Activated CD4-positive, CD25-positive, alpha-beta regulatory T cell treated with anti-CD3 and anti-CD28 coated beads, Interleukin-2, amount 50 U/mL, for 16 hours (primary cell): ENCODE measurements around the gene ANO6.

Experiments
- DNase-seq: peaks from one replicate; pipeline ENCODE4 v3.0.0-alpha.2; 2020; ENCODE audit warnings: low read depth, low spot score

Gene ANO6

DNA sequence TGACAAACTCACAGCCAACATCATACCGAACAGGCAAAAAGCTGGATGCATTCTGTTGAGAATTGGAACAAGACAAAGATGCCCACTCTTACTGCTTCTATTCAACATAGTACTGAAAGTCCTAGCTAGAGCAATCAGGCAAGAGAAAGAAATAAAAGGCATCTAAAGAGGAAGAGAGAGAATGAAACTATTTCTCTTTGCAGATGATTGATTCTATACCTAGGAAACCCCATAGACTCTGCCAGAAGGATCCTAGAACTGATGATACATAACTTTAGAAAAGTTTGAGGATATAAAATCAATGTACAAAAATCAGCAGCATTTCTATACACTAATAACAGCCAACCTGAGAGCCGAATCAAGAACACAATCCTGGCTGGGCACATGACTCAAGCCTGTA, 6.1 kb upstream of the ANO6 start:
- no peak for DNase-seq

DNA sequence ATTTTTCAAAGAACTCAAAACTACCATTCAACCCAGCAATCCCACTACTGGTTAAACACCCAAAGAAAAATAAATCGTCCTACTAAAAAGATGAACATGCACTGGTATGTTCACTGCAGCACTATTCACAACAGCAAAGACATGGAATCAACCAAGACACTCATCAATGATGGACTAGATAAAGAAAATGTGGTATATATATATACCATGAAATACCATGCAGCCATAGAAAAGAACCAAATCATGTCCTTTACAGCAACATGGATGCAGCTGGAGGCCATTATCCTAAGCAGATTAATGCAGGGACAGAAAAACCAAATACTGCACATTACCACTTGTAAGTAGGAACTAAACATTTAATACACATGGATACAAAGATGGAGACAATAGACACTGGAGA, 3.8 kb upstream of the ANO6 start:
- DNase-seq, result no peak

DNA sequence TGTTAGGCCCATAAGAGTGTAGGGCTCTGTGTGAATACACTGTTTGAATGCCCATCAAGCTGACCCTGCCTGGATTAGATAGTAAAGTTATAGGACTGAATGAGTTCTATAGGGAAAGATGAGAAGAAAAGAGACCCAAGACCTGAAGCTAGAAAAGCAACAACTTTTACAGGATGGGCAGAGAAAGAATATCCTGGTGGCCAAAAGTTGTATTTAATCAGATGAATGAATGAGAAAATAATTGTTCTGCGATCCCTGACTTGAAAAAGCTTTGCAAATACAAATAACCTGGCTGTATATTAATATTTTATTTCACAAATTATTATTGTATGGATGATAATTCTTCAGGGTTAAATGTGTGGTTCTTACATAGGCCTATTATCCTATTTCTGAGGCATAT, 2.8 kb upstream of the ANO6 start:
- DNase-seq, result no peak

DNA sequence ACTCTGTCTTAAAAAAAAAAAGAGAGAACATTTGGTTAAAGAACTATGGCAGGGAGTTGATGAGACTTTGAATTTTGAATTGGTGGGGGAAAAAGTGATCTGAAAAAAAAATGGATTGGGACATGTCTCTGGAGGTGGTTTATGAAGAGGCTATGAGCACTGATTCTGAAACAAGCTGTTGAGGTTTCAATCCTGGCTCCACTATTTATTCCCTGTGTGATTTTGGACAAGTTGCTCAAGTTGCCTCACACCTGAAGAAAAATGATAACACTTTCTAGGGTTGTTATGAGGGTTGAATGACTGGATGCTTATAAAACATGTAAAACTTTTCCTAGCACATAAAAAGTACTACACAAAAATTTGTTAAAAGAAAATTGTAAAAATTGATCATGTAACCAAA, 1.8 kb upstream of the ANO6 start:
- DNase-seq, result no peak

DNA sequence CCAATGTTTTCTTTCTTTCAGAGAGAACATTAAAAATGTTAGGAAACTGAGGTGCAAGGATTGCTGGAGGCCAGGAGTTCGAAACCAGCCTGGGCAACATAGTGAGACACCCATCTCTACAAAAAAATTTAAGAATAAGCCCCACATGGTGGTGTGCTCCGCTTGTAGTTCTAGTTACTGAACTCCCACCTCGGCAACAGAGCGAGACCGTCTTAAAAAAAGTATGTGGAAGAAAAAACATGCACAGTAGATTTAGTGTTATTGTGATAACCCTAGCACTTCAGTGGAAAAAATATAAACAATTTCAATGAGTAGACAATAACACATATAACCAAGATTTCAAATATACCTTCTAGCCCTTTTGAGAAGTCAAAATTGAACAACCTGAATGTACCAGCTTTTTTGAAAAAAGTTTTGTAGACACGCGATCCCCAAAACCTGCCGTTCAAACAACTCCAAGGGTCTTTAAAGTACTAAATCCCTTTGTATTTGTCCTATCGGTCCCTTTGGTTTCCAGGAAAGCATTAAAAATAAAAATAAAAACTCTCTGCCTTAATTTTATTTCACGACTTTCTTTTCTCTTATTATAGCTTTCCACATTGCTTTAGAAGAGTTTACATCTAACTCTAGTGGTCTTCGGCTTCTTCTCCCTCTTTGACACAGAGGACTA, 1.0 kb upstream of the ANO6 start:
- DNase-seq, result no peak

DNA sequence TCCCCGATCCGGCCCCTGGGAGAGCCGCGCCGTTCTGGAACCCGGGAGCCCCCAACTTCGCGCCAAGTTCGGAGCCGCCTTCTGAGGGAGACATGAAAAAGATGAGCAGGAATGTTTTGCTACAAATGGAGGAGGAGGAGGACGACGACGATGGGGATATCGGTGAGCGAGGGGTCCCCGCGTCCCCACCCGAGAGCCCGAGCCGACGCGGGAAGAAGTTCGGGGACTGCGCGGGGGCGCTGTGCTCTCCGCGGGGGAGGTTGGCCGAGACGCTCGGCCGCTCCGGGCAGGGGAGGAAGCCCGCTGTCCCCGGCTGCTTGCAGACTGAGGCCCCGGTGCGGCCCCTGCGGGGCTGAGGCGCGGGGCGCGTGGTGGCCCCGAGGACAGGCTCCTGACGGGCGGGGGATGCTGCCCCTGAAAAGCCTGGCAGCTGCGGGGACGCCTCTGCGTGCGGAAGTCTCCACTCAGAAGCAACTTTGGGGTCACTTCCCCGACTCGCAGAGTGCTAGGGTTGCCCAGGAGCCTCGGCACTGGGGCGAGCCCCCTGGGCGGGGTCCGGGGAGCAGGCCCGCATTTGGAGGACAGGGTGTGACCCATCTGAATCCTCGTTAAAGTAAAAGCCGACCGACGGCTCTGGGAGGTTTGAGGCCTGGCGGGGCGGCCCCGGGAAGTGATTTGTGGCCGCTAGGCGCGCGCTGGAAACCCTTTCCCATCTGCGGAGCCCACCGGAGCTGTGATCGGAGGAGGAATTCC, 511 bp downstream of the ANO6 start:
- peak; percentile 10 for DNase-seq

DNA sequence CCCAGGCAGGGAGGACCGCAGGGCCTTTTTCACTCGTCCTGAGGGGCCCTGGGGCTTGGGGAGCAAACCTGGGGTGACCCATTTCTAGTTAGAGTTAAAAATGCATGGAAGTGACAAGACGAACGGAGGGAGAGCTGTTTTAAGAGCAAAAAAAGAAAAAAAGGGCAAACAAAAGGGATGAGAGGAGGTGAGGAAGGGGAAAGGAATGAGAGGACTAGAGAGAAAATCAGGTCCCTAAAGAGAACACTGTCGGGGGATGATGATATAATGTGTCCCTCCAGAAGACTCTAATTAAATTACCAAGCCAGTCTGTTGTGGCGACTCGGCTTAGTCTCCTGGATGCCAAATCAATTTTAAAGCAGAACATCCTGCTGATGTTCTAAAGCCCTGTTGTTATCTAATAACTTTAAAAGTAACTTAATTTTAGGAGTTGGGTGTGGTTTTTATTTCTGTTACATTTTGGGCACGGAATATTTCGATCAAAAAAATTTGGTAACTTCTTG, 1.1 kb downstream of the ANO6 start:
- no peak for DNase-seq

DNA sequence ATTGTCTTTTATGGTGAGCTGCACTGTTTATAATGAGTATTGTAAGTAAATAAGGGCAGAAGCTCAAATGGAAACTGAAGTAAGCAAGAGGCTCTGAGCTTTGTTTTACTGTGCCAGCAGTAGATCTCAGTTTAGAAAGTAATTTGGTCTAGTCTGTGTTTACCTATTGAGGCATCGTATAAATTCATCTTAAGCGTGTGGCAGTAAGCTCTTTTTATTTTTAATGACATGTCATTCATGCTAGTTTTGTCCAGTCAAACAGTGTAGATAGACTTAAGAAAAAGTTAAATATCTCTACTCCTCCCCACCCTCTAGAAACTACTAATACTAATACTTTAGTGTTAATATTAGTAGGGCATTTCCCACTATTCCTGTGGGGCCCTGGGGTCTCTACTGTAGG, 2.0 kb downstream of the ANO6 start:
- no peak for DNase-seq

DNA sequence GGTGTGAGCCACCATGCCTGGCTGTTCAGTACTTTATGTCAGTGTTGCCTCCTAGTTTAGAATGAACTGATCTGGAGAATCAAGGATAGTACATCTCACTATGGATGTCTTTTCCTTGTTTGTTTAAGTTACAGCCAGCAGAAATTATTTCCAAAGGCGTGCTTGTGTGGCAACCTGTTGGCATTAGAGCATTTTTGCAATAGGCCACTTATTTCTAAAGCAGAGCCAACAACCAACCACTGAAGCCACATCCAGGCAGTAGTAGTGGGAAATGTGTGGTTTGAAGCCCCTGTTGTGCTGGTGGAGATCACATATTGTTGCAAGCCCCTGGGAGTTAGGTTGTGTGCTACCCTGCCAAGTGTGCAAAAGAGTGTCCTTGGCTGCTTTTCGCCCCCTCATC, 3.7 kb downstream of the ANO6 start:
- no peak for DNase-seq

DNA sequence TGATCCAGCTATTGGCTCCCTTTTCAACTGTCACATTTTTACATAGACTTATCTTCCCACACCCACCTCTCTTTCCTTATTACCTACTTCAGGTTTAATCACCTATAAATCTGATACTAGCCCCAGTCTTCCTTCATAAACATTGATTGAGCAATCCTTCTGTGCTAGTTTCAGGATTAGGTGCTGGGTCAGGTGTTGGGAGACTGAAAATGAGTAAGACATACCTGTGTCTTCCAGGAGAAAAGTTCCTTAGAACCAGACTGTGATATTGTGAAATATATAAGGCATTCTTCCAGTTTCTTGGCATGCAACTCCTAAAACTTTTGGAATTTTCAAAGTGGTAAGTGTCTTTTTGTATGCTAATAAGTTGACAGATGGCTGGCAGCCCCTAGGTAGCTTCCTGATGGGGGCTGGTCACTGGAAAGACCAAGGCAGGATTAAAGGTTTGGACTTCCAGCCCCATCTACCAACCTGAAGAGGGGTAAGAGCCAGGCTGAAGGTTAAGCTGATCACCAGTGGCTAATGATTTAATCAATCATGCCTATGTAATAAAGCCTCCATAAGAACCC, 4.6 kb downstream of the ANO6 start:
- no peak for DNase-seq

DNA sequence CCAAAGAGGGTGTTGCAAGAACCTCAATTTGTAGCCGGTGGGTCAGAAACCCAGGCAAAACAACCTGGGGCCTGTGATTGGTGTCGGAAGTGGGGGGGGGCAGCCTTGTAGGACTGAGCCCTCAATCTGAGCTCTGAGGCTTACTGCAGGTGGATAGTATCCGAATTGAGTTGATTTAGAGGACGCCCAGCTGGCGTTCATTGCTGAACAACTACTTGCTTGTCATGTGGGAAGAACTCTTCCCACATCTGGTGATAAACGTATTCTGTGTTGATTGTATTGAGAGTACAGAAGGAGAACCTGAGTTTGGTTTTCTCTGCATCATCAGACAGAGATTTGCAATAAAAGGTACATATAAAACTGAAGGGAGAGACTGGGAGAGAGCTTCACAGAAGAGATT, 5.1 kb downstream of the ANO6 start:
- DNase-seq, result no peak

DNA sequence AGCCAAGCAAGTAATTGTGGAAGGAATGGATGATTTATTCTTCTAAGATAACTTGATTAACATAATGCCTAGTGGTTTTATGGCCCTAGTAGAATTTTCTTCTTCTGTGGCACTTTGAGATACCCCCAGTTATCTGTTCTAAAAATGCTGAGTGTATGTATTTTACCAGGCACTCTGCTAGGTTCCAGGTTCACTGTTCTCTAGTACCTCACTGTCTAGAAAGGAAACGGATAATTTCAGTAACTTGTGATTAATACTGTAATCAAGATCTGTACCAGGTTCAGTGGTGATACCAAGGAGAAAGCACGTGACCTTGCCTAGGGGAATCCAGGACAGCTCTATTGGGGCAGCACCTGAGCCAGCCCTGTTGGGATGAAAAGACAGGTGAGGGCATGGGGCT, 8.0 kb downstream of the ANO6 start:
- no peak for DNase-seq

DNA sequence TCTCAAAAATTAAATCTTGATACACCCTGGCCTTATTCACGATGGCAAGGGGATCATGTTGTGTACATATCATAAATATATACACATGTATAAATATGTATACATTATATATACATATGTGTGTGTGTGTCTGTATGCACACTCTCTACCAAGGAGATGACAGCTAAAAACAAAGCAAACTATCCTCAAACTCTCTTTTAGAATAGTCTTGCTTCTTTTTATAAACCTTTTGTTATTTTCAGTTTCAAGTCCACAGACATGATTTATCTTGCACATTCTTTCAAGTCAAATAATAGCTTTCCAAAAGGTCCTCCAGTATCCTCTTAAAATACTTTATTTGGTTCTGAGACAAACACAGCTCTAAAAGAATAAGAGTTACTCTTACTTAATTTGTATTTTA, 8.4 kb downstream of the ANO6 start:
- DNase-seq, result no peak

DNA sequence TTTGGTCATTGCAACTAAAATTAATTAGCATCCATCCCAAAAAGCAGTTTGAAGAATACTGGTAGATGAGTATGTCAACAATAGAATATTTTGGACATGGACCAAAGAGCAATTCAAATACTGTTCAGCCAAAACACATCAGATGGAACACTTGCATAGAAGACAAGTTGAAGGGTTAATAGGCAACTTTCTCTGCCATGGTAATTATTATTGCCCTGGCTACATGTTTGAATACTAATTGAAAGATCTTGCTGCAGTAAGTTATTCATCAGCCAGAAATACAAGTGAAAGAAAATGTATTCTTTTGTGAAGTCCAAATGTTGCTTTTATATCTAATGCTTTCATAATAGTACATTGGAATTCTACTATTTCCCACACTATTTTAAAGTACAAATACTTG, 10.1 kb downstream of the ANO6 start:
- DNase-seq, result no peak

DNA sequence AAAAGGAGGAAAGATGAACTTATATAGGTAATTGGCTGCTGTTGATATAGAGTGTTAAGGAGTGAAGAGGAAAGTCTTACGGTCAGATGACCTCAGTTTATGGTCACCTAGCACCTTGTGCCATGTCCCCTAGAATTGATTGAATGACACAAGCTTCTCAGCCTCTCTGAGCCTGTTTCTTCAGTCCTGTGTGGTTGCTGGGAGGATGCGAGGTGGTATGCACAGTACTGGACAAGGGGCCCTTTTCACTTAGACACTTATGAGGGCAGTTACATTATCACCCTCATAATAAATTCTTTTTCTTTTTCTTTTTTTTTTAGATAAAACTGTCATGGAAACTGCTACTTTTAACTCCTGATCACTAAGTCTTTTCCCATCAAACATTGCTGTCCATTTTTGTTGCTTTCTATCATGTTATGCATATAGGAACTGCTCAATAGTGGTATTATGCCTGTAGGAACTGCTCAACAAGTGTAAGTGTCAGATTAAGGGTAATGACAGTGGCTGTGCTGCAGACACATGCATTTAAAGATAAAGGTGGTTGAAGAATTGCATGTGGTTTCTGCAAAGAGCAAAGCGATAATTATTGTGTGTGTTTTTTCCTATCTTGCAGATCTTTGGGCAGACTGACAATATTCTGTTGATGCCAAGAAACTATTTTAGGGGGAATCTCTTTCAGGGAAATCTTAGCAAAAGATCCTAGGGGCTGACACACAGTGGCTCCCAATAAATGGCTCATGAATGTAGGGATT, 11.6 kb downstream of the ANO6 start:
- DNase-seq, result no peak

DNA sequence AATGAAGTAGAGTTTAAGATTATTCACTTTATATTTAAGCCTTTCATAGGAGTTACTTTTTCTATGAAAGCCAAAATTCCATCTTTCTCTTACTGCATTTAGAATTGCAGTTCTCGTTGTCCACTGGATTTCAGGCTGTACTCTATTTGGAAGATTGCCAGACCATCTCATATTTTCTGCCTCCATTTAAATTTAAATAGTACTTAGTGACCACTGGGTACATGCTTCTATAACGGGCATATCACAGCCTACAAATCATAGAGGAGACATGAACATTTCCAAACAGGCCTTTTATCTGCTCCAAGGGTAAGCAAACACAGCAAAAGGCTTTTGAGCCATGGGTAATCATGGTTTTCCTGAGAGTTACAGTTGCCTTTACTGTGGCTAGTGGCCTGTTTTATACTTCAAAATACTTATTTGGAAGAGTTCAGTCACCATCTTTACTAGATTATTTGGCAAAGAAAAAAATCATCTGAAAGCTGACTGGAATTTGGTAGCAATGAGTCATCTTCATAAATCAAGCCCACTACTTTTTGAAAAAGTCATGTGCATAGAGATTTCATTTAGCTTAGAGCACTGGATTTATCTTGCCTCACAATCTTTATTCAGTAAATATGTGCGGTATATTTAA, 15.7 kb downstream of the ANO6 start:
- no peak for DNase-seq

DNA sequence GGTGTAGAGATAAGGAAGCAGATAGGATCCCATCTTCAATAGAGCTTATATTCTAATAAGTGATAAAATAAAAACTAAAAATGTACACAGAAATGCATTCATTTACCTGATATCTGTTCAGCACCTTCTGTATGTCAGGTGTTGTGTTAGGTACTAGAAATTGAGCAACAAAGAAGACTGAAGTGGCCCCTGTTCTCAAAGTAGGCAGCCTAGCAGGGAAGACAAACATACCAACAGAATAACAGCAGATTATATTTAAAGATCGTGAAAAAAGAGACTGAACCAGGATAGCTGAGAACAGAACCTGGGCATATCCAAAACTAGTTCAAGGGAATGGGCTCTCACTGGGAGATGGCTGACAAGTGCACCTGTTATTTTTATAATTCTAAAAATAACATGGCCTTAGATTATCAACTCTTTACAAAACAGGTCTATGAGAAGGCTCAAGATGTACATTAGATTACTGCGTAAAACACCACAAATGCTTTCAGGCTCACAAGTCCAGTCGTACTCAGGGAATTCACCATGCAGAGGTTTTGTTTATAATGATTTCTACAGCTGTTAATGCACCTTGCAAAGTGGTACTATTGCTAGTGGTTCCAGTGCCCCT, 16.4 kb downstream of the ANO6 start:
- no peak for DNase-seq

DNA sequence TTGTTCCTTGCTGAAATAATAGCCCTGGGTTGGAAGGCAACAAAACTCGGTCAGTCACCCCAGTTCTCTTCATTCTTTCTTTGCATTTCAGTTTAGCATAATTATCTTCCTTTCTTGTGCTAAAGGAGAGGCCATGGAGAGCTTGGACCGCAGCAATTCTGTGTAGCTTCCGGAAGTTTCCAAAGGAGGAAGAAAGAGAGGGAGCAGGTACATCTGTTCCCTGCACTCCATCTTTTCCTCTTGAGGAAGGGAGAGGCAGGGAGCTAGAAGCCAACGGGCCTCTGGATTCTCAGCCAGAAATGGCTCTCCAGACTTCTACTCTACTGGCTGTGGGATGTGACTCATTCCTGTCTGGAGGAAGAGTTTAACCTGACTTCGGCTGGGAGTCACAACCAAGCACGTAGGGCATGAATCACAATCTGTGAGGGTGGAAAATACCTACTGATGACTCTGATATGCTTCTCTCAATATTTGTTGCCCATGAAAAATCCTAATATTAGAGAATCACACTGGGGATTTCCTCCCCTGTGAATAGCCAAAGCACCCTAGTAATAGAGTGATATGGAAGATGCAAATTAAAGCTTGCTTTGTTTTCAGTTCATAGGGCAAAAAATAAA, 17.0 kb downstream of the ANO6 start:
- no peak for DNase-seq

DNA sequence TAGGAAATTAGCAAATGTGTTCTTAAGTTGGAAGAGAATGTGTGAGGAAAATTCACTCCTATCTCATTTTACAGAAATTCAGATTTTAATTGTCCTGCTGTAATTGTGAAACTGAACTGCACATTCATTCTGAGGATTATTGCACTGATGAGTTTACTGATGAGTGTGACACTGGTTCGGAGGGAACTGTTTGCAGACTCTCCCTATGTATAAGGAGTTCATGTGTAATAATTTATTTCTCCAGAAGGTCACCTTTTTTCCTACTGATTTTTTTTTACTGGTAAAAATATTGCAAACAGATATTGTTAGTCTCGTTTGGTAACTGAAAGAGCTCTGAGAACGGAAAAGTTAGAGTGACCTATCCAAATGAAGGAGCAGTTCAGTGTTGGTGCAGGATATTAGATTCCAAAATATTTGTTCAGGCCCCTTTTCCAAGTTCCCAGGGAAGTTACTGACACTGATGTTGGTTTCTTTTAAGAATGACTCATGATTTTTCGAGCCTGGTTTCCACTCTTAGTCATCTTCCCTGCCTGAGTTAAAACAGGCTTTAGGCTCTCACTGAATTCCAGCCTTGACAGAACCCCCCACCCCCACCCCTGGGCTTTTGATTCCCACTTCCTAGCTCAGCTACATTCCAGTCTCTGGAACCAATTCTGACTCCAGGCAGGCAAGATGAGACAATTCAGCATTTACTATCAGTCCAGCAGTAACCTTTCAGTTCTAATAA, 18.4 kb downstream of the ANO6 start:
- no peak for DNase-seq
